ENCODE measurements around the gene TRPM4.

DNA sequence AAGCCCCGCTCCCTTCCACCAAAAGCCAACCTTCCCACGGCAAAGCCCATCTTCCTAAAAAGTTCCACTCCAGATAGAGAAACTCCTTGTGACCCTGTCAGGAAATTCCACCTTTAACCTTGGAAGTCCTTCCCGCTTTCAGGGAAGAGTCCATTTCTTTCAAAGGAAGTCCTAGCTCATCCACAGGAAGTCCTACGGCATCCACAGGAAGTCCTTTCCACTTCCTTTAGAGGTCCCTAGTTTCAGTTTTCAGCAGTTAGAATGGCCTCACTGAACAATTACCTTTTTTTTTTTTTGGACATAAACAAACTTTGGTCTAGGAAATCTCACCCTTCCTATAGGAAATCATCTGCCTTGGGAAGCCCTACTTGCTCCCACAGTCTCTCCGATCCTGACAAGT is 31.7 kb downstream of the TRPM4 start:
- TF ChIP-seq BHLHE40 (IDR thresholded peaks at IDR 0.05; ENCODE audit: low read length): no peak
- TF ChIP-seq MAFK (conservative IDR thresholded peaks at IDR 0.05 in 1 of 2, IDR thresholded peaks at IDR 0.05 in 1 of 2; ENCODE audit: low read length in 2 of 2): no peak
- TF ChIP-seq ZSCAN29 (CRISPR knock-in tag; conservative IDR thresholded peaks at IDR 0.05): no peak
- TF ChIP-seq, protein P1, sequence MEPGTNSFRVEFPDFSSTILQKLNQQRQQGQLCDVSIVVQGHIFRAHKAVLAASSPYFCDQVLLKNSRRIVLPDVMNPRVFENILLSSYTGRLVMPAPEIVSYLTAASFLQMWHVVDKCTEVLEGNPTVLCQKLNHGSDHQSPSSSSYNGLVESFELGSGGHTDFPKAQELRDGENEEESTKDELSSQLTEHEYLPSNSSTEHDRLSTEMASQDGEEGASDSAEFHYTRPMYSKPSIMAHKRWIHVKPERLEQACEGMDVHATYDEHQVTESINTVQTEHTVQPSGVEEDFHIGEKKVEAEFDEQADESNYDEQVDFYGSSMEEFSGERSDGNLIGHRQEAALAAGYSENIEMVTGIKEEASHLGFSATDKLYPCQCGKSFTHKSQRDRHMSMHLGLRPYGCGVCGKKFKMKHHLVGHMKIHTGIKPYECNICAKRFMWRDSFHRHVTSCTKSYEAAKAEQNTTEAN (CRISPR knock-in tag; conservative IDR thresholded peaks at IDR 0.05): no peak
- no peak for TF ChIP-seq RFX5 (IDR thresholded peaks at IDR 0.05; ENCODE audit: low read depth, low read length)
- TF ChIP-seq MAF1 (CRISPR knock-in tag; IDR thresholded peaks at IDR 0.05; ENCODE audit: borderline replicate concordance): no peak
- no peak for TF ChIP-seq POLR2AphosphoS2 (IDR thresholded peaks at IDR 0.05; ENCODE audit: low read depth, low read length)
- TF ChIP-seq ZNF446 (CRISPR knock-in tag; IDR thresholded peaks at IDR 0.05): no peak
- no peak for TF ChIP-seq RBM39 (IDR thresholded peaks at IDR 0.05; ENCODE audit: low read depth, low read length, poor library complexity, severe bottlenecking)
- TF ChIP-seq, protein P2, sequence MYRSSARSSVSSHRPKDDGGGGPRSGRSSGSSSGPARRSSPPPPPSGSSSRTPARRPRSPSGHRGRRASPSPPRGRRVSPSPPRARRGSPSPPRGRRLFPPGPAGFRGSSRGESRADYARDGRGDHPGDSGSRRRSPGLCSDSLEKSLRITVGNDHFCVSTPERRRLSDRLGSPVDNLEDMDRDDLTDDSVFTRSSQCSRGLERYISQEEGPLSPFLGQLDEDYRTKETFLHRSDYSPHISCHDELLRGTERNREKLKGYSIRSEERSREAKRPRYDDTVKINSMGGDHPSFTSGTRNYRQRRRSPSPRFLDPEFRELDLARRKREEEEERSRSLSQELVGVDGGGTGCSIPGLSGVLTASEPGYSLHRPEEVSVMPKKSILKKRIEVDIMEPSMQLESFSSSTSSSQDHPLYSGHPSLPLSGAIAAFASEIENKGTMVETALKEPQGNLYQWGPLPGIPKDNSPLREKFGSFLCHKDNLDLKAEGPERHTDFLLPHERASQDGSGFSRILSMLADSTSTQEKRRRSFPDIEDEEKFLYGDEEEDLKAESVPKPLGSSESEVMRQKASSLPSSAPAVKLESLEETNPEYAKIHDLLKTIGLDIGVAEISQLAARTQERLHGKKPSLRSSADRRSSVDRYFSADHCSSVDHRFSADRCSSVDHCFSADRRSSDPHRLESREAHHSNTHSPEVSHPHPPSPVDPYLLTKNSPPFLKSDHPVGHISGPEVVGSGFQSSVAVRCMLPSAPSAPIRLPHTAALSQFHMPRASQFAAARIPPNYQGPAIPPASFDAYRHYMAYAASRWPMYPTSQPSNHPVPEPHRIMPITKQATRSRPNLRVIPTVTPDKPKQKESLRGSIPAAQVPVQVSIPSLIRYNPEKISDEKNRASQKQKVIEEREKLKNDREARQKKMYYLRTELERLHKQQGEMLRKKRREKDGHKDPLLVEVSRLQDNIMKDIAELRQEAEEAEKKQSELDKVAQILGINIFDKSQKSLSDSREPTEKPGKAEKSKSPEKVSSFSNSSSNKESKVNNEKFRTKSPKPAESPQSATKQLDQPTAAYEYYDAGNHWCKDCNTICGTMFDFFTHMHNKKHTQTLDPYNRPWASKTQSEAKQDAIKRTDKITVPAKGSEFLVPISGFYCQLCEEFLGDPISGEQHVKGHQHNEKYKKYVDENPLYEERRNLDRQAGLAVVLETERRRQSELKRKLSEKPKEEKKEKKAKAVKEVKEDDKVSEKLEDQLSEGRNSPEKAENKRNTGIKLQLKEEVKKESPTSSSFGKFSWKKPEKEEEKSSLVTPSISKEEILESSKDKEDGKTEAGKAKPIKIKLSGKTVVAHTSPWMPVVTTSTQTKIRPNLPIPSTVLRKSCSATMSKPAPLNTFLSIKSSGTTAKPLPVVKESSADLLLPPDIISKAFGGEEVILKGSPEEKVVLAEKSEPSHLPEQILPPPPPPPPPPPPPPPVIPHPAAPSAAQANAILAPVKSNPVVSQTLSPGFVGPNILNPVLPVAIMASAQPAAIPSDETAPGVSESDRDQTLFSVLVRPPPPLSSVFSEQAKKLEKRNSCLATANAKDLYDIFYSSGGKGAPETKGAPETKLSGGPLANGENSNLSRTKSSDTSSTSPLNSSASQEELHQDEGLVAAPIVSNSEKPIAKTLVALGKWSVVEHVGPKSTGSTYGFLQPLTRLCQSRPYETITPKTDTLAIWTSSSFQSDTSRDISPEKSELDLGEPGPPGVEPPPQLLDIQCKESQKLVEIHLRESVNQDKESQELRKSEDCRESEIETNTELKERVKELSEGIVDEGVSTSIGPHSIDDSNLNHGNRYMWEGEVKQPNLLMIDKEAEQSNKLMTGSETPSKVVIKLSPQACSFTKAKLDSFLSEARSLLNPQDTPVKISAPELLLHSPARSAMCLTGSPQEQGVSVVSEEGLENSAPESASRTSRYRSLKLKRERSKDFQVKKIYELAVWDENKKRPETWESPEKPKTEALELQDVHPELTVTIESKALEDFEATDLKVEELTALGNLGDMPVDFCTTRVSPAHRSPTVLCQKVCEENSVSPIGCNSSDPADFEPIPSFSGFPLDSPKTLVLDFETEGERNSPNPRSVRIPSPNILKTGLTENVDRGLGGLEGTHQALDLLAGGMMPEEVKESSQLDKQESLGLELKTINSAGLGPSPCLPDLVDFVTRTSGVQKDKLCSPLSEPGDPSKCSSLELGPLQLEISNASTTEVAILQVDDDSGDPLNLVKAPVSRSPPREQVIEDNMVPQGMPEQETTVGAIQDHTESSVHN (CRISPR knock-in tag; IDR thresholded peaks at IDR 0.05): no peak
- TF ChIP-seq CTCF (CRISPR knock-in tag; IDR thresholded peaks at IDR 0.05): no peak
- TF ChIP-seq ZBTB7A (CRISPR knock-in tag; IDR thresholded peaks at IDR 0.05): no peak
- TF ChIP-seq NR2F1 (CRISPR knock-in tag; IDR thresholded peaks at IDR 0.05): no peak
- no peak for TF ChIP-seq EP300 (IDR thresholded peaks at IDR 0.05; ENCODE audit: low read depth in 2 of 2, low read length in 2 of 2)
- no peak for TF ChIP-seq EP300 (CRISPR knock-in tag; IDR thresholded peaks at IDR 0.05; ENCODE audit: borderline replicate concordance)

Data from HepG2 (cell line).